GM12874 (cell line): ENCODE data around the gene SPATA13.

Source experiments
- TF ChIP-seq, protein P1 (sequence below): IDR thresholded peaks from 2 replicates; pipeline ENCODE4 v1.5.1; 2011; ENCODE audit warnings: low read depth, mild to moderate bottlenecking, control low read depth, low read length, moderate library complexity; ENCODE audit not compliant: insufficient read depth

The SPATA13 gene

DNA sequence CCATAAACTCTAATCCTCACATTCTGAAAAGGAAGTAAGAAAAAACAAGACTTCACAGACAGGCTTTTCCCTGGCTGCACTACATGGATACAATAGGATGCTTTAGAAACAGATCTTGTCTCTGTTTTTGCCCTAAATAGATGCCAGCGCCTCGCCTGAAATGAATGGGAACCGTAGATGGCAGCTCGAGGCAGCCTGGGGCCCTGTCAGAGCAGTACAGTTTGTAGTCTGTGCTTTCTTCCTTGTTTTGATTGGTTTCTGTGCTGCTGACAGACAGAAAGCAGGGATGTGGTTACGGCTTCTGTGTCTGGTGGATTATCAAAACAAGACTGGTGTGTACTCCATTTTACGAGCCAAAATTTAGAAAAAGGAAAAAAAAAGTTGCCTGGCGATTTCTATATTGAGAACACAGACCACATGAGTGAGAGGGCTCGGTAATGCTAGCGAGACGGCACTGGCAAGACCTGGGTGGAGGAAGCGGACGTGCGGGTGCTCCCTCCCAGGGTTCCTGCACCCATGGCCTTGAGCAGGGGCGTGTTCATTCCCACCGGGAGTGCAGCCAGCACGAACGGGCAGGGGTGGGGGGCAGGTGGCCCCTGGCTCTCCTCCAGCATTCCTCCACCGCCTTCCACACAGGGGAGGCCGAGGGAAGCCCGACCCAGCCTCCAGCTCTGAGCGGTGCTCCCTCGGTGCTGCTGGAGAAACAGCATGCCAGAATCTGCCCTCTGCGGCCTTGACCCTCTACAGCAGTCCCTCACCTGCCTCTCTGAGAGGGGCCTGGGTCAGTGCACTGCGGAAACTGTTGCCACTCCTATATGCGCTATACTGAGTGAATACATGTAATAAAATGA lies 111.3 kb downstream of the SPATA13 start:
- TF ChIP-seq, protein P1, sequence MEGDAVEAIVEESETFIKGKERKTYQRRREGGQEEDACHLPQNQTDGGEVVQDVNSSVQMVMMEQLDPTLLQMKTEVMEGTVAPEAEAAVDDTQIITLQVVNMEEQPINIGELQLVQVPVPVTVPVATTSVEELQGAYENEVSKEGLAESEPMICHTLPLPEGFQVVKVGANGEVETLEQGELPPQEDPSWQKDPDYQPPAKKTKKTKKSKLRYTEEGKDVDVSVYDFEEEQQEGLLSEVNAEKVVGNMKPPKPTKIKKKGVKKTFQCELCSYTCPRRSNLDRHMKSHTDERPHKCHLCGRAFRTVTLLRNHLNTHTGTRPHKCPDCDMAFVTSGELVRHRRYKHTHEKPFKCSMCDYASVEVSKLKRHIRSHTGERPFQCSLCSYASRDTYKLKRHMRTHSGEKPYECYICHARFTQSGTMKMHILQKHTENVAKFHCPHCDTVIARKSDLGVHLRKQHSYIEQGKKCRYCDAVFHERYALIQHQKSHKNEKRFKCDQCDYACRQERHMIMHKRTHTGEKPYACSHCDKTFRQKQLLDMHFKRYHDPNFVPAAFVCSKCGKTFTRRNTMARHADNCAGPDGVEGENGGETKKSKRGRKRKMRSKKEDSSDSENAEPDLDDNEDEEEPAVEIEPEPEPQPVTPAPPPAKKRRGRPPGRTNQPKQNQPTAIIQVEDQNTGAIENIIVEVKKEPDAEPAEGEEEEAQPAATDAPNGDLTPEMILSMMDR: no peak

GRCh38 chr13:24272452-24273161 lies 112.1 kb downstream of the SPATA13 start:
- TF ChIP-seq, protein P1: no peak

- TF ChIP-seq, protein P1: no peak
Measured at GRCh38 chr13:24273926-24274325, 113.4 kb downstream of the SPATA13 start.

DNA sequence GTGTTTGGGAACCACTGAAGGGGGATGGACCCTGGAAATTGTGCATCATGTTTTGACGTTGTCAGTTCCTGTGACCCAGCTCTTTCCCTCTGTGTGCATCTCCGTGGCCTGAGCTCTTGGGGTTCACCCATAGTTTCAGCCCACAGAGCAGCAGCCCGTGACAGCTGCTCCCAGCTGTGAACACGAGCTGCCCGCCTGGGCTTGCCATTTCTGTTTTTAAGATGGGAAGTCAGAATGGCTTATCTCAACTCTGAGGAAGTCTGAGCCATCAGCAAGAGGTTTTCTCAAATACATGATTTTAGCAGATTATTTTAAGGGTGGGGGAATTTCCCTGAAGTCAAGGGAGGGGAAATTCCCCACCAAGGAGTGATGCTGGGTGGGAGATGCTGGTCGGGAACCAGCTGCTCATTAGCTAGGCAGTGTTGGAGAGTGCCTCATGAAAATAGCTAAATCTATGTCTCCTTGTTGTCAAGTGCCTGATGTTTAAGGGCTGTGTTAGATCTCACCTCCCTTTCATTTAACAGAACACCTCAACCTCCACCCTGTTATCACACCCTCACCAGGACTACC lies 114.0 kb downstream of the SPATA13 start:
- TF ChIP-seq, protein P1: no peak

GRCh38 chr13:24275041-24275440 lies 114.5 kb downstream of the SPATA13 start:
- TF ChIP-seq, protein P1: no peak

GRCh38 chr13:24276306-24276705 lies 115.8 kb downstream of the SPATA13 start:
- TF ChIP-seq, protein P1: no peak

DNA sequence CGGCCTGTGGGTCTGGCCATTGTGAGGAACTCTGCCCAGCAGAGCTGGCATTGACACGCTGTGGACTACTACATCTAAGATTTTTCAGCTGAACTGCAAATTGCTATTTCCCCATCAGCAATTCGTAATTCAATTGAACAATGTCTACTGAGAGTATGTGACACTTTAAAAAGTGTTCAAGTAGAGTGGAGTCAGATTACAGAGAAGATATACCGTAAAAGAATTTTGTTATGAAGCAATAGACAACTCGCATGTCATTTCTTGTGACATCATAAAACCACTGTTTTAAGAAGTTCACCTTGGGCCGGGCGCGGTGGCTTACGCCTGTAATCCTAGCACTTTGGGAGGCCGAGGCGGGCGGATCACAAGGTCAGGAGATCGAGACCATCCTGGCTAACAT lies 116.3 kb downstream of the SPATA13 start:
- TF ChIP-seq, protein P1: no peak
